Fibroblast of lung (primary cell): ENCODE data around the gene NTSR1. TPM values are rescaled to one million over a fixed set of nuclear protein-coding genes. Genes with fewer than 3 reads are reported as not detected.

ENCODE experiments used
- DNase-seq, 2 donors: peaks; one replicate each; pipeline versions ENCODE4 v3.0.0 to v3.0.0-alpha.2; 2010; ENCODE audit warnings: low read depth in 2 of 2
- H2AFZ ChIP-seq: 2 replicates; pipeline ENCODE4 v1.5.1; 2012; ENCODE audit warnings: low read length, control low read depth, inconsistent platforms
- H3K27ac ChIP-seq: 2 replicates; pipeline ENCODE4 v1.5.1; 2011; ENCODE audit warnings: low read length, control low read depth; ENCODE audit not compliant: insufficient read depth
- H3K27me3 ChIP-seq: 2 replicates; pipeline ENCODE4 v1.5.1; 2011; ENCODE audit warnings: mild to moderate bottlenecking, low read length; ENCODE audit not compliant: control insufficient read depth, insufficient read depth
- H3K36me3 ChIP-seq: 2 replicates; pipeline ENCODE4 v1.5.1; 2011; ENCODE audit warnings: low read length; ENCODE audit not compliant: control insufficient read depth, insufficient read depth
- H3K4me1 ChIP-seq: 2 replicates; pipeline ENCODE4 v1.5.1; 2011; ENCODE audit warnings: low read length; ENCODE audit not compliant: control insufficient read depth, insufficient read depth; ENCODE audit errors: extremely low read depth
- H3K4me2 ChIP-seq: 2 replicates; pipeline ENCODE4 v1.5.1; 2011; ENCODE audit warnings: low read length, control low read depth; ENCODE audit not compliant: insufficient read depth; ENCODE audit errors: extremely low read depth
- H3K4me3 ChIP-seq, 4 experiments: fragments of 200-600 bp in 1 of 4; sonication (generic) in 1 of 4; replicated peaks in 1 of 4; 2 replicates each; pipeline ENCODE4 v1.5.1; 2011 to 2016; ENCODE audit warnings: low read length in 4 of 4, low read depth in 3 of 4, mild to moderate bottlenecking in 3 of 4, control low read depth in 2 of 4, inconsistent platforms in 1 of 4, mixed read lengths in 1 of 4; ENCODE audit not compliant: insufficient read depth in 1 of 4; ENCODE audit errors: control extremely low read depth in 1 of 4
- H3K79me2 ChIP-seq: 2 replicates; pipeline ENCODE4 v1.5.1; 2012; ENCODE audit warnings: mild to moderate bottlenecking, low read length, inconsistent platforms; ENCODE audit not compliant: control insufficient read depth, insufficient read depth
- H3K9ac ChIP-seq: 2 replicates; pipeline ENCODE4 v1.5.1; 2011; ENCODE audit warnings: mild to moderate bottlenecking, low read length, control low read depth; ENCODE audit not compliant: insufficient read depth
- H3K9me3 ChIP-seq: 2 replicates; pipeline ENCODE4 v1.5.1; 2012; ENCODE audit warnings: low read depth, low read length; ENCODE audit not compliant: control insufficient read depth, insufficient read depth
- H4K20me1 ChIP-seq: 2 replicates; pipeline ENCODE4 v1.5.1; 2011; ENCODE audit warnings: low read length; ENCODE audit not compliant: control insufficient read depth, insufficient read depth; ENCODE audit errors: extremely low read depth
- EZH2 ChIP-seq: IDR thresholded peaks from 2 replicates; pipeline ENCODE4 v1.5.1; 2012; ENCODE audit warnings: low read length, control low read depth, mild to moderate bottlenecking; ENCODE audit errors: missing control alignments
- polyA plus RNA-seq, 2 donors: library from polyadenylated mRNA; depleted of rRNA in 1 of 2; stranded (reverse) in 1 of 2; unstranded in 1 of 2; fragments of >200 nt; gene quantifications; 2 replicates each; pipeline ENCODE4 v1.2.1, GENCODE V29; 2011 to 2012; ENCODE audit warnings: missing spikeins in 1 of 2
- total RNA-seq: library from RNA; depleted of rRNA; stranded (reverse); fragments of >200 nt; gene quantifications from 2 replicates; pipeline ENCODE4 v1.2.1, GENCODE V29; 2014
- TF ChIP-seq, protein P1 (sequence below), 2 donors: IDR thresholded peaks in 1 of 2; conservative IDR thresholded peaks in 1 of 2; 1 replicate in 1 of 2; 2 replicates in 1 of 2; pipeline ENCODE4 v1.5.1; 2011 to 2012; ENCODE audit warnings: low read length in 2 of 2, control low read depth in 1 of 2, inconsistent platforms in 1 of 2, low read depth in 1 of 2, mild to moderate bottlenecking in 1 of 2

Gene NTSR1
- total and polyA plus RNA-seq, 2 donors (not counting 1 experiment from before 2014, with no cell fraction given), result 0.05 to 0.33 TPM

DNA sequence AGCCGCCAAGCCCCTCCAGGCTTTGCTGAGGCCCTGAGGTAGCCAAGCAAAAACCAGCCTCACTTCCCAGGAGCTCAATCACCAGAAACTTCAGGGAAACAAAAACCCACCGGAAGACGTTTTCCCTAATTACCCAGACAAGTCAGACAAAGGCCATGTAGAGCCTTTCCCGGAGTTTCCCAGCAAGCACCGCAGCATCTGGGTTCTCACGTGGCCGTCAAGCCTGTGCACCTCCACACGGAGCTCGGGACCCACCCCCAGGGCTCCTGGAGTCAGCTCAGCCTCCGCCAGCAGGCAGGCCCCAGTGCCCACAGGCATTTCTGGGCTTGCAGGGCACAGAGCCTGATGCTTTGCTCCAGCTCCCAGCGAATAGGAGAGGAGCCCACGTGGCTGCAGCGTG, 77.5 kb downstream of the NTSR1 start:
- TF ChIP-seq EZH2, result no peak
- TF ChIP-seq, protein P1, sequence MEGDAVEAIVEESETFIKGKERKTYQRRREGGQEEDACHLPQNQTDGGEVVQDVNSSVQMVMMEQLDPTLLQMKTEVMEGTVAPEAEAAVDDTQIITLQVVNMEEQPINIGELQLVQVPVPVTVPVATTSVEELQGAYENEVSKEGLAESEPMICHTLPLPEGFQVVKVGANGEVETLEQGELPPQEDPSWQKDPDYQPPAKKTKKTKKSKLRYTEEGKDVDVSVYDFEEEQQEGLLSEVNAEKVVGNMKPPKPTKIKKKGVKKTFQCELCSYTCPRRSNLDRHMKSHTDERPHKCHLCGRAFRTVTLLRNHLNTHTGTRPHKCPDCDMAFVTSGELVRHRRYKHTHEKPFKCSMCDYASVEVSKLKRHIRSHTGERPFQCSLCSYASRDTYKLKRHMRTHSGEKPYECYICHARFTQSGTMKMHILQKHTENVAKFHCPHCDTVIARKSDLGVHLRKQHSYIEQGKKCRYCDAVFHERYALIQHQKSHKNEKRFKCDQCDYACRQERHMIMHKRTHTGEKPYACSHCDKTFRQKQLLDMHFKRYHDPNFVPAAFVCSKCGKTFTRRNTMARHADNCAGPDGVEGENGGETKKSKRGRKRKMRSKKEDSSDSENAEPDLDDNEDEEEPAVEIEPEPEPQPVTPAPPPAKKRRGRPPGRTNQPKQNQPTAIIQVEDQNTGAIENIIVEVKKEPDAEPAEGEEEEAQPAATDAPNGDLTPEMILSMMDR (conservative IDR thresholded peaks at IDR 0.05 in 1 of 2, IDR thresholded peaks at IDR 0.05 in 1 of 2; ENCODE audit: low read depth in 1 of 2, low read length in 2 of 2), result no peak
- Histone ChIP-seq H3K4me1 (peaks cover under 1% of the 10 kb centered on the region), H3K4me3 (no peak overlapping the region), H3K27me3 (peaks cover 10% of the 10 kb centered on the region), H3K4me2 (no peak overlapping the region), H3K9ac (no peak overlapping the region), H4K20me1 (no peaks in the 10 kb centered on the region), H3K36me3 (no peaks in the 10 kb centered on the region), H2AFZ (no peak overlapping the region), H3K79me2 (no peaks in the 10 kb centered on the region), H3K9me3 (no peaks in the 10 kb centered on the region), H3K27ac (no peak overlapping the region)
- no peak for DNase-seq

DNA sequence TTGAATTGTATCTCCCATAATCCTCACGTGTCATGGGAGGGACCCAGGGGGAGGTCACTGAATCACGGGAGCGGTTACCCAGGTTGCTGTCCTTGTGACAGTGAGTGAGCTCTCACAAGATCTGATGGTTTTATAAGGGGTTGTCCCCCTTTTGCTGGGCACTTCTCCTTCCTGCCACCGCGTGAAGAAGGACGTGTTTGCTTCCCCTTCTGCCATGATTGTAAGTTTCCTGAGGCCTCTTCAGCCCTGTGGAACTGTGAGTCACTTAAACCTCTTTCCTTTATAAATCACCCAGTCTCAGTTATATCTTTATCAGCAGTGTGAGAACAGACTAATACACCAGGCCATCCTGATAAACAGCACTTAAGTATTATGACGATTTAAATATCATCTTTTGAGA, 78.7 kb downstream of the NTSR1 start:
- Histone ChIP-seq H3K4me1 (peaks cover 8% of the 10 kb centered on the region), H4K20me1 (no peaks in the 10 kb centered on the region), H3K27ac (no peak overlapping the region), H3K36me3 (no peaks in the 10 kb centered on the region), H2AFZ (no peak overlapping the region), H3K4me2 (no peak overlapping the region), H3K9me3 (no peaks in the 10 kb centered on the region), H3K27me3 (peaks cover 10% of the 10 kb centered on the region), H3K79me2 (no peaks in the 10 kb centered on the region), H3K4me3 (no peak overlapping the region), H3K9ac (no peak overlapping the region)
- DNase-seq, result no peak
- no peak for TF ChIP-seq EZH2
- TF ChIP-seq, protein P1 (conservative IDR thresholded peaks at IDR 0.05 in 1 of 2, IDR thresholded peaks at IDR 0.05 in 1 of 2; ENCODE audit: low read depth in 1 of 2, low read length in 2 of 2), result no peak

DNA sequence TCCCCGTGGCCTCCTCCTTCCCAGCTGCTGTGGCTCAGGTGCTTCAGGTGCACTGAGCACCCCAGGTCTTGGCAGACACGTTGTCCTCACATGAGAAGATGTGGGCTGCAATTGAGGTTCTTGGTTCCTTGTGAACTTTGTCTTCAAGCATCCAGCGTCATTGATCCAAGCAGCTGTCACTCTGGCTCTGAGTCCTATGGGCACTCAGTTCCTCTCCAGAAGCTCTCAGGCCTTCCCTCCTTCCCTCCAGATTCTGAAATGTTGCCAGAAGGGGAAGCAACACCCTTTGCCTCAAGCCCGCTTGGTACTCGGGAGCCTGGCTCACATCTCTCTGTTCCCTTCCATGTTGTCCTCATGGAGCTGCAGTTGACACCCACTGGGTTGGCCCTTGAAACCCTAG, 79.2 kb downstream of the NTSR1 start:
- no peak overlapping the region for H3K4me3 ChIP-seq
- H3K27ac ChIP-seq, result no peak overlapping the region
- no peak overlapping the region for H2AFZ ChIP-seq
- TF ChIP-seq EZH2, result no peak
- TF ChIP-seq, protein P1 (conservative IDR thresholded peaks at IDR 0.05 in 1 of 2, IDR thresholded peaks at IDR 0.05 in 1 of 2; ENCODE audit: low read depth in 1 of 2, low read length in 2 of 2), result no peak
- H3K36me3 ChIP-seq, result no peaks in the 10 kb centered on the region
- H4K20me1 ChIP-seq, result no peaks in the 10 kb centered on the region
- no peak for DNase-seq
- no peaks in the 10 kb centered on the region for H3K79me2 ChIP-seq
- peaks cover 13% of the 10 kb centered on the region for H3K4me1 ChIP-seq
- H3K27me3 ChIP-seq, result peaks cover 10% of the 10 kb centered on the region
- no peaks in the 10 kb centered on the region for H3K9me3 ChIP-seq
- no peak overlapping the region for H3K9ac ChIP-seq
- no peak overlapping the region for H3K4me2 ChIP-seq
